ENCODE measurements around the gene VASP.

GRCh38 chr19:45558399-45558878 is 51.2 kb downstream of the VASP start:
- TF ChIP-seq CHD1 (IDR thresholded peaks at IDR 0.05; ENCODE audit: low read depth, low read length), result no peak
- TF ChIP-seq RAD21 (IDR thresholded peaks at IDR 0.05; ENCODE audit: low read length), result peak; percentile 71

All from IMR-90 (cell line).